ENCODE results near the gene KIF13A.
"Not testable (repeated sequence)": the region's sequence is repeated elsewhere in the genome, so short reads cannot be mapped to it uniquely, and the experiment has no call there.

Gene KIF13A

DNA sequence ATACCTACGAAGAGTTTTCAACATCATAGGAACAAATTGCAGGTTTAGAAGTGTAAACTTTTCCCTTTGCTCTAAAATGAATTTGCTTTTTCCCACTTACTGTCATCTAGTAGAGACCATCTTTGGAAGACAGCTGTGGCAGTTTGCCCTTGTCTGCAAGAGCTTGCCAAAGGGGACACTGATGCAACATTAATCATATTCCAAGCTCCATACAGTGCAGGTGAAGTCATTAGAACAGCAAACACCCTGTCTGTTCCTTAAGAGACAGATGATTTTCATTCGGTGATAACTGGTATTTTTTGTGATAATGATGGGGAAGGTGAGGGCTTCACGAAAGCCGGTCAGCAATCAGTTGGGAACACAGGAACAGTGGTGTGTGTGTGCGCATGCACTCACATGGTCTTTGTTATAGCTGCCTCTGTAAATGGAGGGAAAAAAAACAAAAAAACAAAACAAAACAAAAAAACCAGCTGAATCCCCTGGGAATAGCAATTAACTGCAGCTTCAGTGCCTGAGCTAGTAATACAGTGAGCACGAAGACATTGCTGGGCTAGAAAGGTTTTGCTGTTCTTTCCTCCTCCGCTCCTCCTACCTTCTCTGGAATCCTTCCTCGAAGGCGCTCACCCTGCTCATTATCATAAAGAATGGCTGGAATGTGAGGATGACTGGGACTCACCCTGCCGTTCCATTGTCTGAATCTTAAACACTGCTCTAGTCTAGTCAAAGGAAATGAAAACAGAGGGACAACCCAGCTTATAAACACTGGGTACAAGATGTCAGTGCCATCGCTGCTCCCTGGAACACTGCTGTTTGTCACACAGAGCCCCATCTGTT, 35.2 kb upstream of the KIF13A start:
- Histone ChIP-seq H3K9me3 (peaks cover 15% of the 10 kb centered on the region), H3K4me2 (no peak overlapping the region), H3K4me1 (0 out of 2 replicates have a peak, but pooled peaks cover 5% of the 10 kb centered on the region), H3K27me3 (no peaks in the 10 kb centered on the region), H3K36me3 (no peaks in the 10 kb centered on the region), H3K9ac (no peak overlapping the region), H4K20me1 (no peaks in the 10 kb centered on the region), H3K4me3 (no peak overlapping the region), H3K27ac (no peak overlapping the region)
- TF ChIP-seq Cebpa-rat (IDR thresholded peaks at IDR 0.05) = no peak

DNA sequence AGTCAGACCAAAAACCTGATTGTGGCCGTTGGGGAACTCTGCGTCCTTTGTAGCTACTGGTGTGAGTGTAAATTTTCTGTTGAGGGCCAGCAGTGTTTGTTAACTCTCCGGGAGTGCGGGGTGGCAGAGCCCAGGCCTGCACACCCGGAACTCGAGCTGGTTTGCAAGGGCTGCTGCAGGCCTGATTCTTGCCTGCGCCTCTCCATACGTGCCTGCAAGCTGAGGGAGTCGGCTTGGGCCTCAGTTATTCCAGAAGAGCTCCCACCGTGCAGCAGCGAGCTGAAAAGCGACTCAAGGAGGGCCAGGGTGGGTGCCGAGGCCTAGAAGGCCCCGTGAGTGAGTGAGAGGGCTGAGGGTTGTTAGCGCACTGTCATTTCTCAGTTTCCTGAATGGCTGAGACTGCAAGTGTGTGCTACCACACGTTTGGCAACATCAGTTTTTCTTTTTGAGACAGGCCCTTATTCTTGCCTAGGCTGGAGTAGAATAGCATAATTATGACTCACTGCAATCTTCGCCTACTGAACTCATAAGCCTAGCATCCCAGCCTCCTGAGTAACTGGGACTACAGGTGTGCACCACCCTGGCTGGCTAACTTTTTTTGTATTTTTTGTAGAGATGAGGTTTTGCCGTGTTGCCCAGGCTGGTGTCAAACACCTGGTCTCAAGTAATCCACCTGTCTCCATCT, 33.9 kb upstream of the KIF13A start:
- Histone ChIP-seq H3K4me3 (no peak overlapping the region), H4K20me1 (no peaks in the 10 kb centered on the region), H3K4me2 (no peak overlapping the region), H3K9ac (no peak overlapping the region), H3K4me1 (0 out of 2 replicates have a peak, but pooled peaks cover 5% of the 10 kb centered on the region), H3K27me3 (no peaks in the 10 kb centered on the region), H3K9me3 (peaks cover 15% of the 10 kb centered on the region), H3K36me3 (no peaks in the 10 kb centered on the region), H3K27ac (no peak overlapping the region)
- TF ChIP-seq Cebpa-rat (IDR thresholded peaks at IDR 0.05) = no peak

DNA sequence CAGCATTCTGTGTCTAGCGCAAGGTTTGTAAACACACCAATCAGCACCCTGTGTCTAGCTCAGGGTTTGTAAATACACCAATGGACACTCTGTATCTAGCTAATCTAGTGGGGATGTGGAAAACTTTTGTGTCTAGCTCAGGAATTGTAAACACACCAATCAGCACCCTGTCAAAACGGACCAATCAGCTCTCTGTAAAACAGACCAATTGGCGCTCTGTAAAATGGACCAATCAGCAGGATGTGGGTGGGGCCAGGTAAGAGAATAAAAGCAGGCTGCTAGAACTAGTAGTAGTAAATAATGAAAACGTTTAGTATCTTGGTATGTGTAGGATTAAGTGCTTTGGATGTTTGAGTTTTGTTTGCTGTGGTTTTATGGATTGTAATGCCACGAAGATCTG, 33.1 kb upstream of the KIF13A start:
- H3K9ac ChIP-seq, H3K4me2 ChIP-seq: not testable (repeated sequence)

DNA sequence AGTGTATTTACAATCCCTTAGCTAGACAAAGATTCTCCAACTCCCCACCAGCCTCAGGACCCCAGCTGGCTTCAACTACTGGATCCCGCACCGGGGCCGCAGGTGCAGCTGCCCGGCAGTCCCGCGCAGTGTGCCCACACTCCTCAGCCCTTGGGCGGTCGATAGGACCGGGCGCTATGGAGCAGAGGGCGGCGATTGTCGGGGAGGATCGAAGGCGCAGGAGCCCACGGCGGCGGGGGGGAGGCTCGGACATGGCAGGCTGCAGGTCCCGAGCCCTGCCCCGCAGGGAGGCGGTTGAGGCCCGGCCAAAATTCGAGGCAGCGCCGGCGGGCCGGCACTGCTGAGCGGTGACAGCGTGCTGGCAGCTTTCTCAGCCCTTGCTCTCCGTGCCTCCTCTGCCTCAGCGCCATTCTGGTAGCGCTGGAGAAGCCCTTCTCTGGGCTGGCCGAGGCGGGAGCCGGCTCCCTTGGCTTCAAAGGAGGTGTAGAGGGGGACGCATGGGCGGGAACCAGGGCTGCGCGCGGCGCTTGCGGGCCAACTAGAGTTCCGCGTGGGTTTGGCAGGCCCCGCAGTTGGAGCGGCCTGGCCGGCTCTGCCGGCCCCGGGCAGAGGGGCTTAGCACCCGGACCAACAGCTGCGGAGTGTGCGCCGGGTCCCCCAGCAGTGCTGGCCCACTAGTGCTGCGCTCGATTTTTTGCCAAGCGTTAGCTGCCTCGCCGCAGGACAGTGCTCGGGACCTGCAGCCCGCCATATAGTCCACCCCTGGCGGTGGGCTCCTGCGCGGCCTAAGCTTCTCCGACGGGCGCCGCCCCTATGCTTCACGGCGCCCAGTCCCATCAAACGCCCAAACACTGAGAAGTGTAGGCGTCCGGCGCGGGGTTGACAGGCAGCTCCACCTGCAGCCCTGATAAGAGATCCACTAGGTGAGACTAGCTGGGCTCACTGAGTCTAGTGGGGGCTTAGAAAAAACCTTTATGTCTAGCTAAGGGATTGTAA, 32.4 kb upstream of the KIF13A start:
- Histone ChIP-seq H3K9me3 (peaks cover 15% of the 10 kb centered on the region), H3K4me1 (0 out of 2 replicates have a peak, but pooled peaks cover 5% of the 10 kb centered on the region), H3K36me3 (no peaks in the 10 kb centered on the region), H4K20me1 (no peaks in the 10 kb centered on the region), H3K27me3 (no peaks in the 10 kb centered on the region), H3K4me2 (no peak overlapping the region), H3K4me3 (no peak overlapping the region), H3K9ac (no peak overlapping the region), H3K27ac (no peak overlapping the region)
- no peak for TF ChIP-seq Cebpa-rat (IDR thresholded peaks at IDR 0.05)

More for the DNA sequence above, 33.1 kb upstream of the KIF13A start:
- peaks cover 15% of the 10 kb centered on the region for H3K9me3 ChIP-seq
- not testable (repeated sequence) for H3K36me3 ChIP-seq, H3K4me1 ChIP-seq, H3K4me3 ChIP-seq, H3K27me3 ChIP-seq, H4K20me1 ChIP-seq, H3K27ac ChIP-seq

DNA sequence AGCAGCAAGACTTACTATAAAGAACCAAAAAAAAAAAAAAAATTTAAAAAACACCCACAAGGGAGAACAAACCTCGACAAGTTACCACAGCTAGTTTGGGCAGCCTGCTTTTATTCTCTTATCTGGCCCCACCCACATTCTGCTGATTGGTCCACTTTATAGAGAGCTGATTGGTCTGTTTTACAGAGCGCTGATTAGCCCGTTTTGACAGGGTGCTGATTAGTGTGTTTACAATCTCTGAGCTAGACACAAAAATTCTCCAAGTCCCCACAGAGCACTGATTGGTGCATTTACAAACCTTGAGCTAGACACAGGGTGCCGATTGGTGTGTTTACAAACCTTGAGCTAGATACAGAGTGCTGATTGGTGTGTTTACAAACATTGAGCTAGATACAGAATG, 31.7 kb upstream of the KIF13A start:
- not testable (repeated sequence) for H3K27me3 ChIP-seq, H3K4me1 ChIP-seq, H3K4me2 ChIP-seq, H3K4me3 ChIP-seq, H3K36me3 ChIP-seq, H3K9ac ChIP-seq, H3K27ac ChIP-seq, H4K20me1 ChIP-seq
- H3K9me3 ChIP-seq = peaks cover 15% of the 10 kb centered on the region

DNA sequence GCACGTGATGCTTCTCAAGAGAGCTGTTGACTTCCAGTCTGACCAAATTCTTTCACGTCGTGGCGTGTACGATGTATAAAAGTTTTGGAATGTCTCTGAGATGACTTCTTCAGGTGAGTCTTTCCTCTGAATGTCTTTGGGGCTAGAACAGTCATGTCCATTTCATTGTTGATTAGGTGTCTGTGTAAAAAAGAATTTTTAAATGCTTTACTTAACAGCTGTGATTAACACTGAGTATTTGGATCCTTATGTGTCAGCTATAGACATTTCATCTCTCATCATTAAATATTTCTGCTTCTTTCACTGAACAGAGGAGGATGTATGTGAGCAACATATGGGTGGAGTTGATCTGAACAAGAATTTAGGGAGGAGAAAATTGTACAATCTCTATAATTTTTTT, 29.3 kb upstream of the KIF13A start:
- peaks cover 16% of the 10 kb centered on the region for H3K9me3 ChIP-seq
- no peaks in the 10 kb centered on the region for H3K36me3 ChIP-seq
- TF ChIP-seq Cebpa-rat (IDR thresholded peaks at IDR 0.05) = no peak
- no peaks in the 10 kb centered on the region for H4K20me1 ChIP-seq
- H3K4me1 ChIP-seq = no peaks in the 10 kb centered on the region
- no peaks in the 10 kb centered on the region for H3K27me3 ChIP-seq
- no peak overlapping the region for H3K4me2 ChIP-seq
- H3K9ac ChIP-seq = no peak overlapping the region
- H3K27ac ChIP-seq = no peak overlapping the region
- no peak overlapping the region for H3K4me3 ChIP-seq

DNA sequence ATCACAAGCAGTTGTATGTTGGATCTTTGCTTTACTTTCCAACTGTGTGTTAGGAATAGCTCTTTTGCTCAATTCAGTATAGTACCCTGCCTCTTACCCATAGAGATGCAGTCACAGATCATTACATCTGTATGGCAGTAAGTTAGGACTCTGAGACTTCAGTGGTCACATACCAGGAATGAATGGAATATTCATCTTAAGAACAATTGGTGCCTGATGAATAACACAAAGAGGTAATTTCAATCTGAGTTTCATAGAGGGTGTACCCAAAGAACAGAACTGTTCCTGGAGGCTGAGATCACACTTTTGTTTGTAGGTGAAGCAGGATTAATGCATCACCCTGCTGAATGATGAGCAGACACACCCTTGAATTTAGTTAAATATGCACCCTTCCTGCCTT, 28.7 kb upstream of the KIF13A start:
- H3K27ac ChIP-seq = no peak overlapping the region
- H3K4me2 ChIP-seq = no peak overlapping the region
- H3K27me3 ChIP-seq = no peaks in the 10 kb centered on the region
- no peaks in the 10 kb centered on the region for H4K20me1 ChIP-seq
- no peak overlapping the region for H3K4me3 ChIP-seq
- H3K36me3 ChIP-seq = no peaks in the 10 kb centered on the region
- no peak for TF ChIP-seq Cebpa-rat (IDR thresholded peaks at IDR 0.05)
- peaks cover 22% of the 10 kb centered on the region for H3K9me3 ChIP-seq
- no peak overlapping the region for H3K9ac ChIP-seq
- no peaks in the 10 kb centered on the region for H3K4me1 ChIP-seq

DNA sequence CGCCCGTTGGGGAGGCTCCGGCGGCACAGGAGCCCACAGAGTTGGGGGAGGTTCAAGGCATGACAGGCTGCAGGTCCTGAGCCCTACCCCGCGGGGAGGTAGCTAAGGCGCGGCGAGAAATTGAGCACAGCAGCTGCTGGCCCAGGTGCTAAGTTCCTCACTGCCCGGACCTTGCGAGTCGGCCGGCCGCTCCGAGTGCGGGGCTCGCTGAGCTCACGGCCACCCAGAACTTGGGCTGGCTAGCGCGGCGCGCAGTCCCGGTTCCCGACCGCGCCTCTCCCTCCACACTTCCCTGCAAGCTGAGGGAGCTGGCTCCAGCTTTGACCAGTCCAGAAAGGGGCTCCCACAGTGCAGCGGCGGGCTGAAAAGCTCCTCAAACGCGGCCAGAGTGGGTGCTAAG, 23.9 kb upstream of the KIF13A start:
- no peak overlapping the region for H3K4me2 ChIP-seq
- H3K4me1 ChIP-seq = no peaks in the 10 kb centered on the region
- no peak overlapping the region for H3K27ac ChIP-seq
- no peak overlapping the region for H3K9ac ChIP-seq
- no peaks in the 10 kb centered on the region for H4K20me1 ChIP-seq
- no peaks in the 10 kb centered on the region for H3K36me3 ChIP-seq
- no peak overlapping the region for H3K4me3 ChIP-seq
- TF ChIP-seq Cebpa-rat (IDR thresholded peaks at IDR 0.05) = no peak
- peaks cover 9% of the 10 kb centered on the region; the same call in 1 of the 2 replicates for H3K9me3 ChIP-seq
- H3K27me3 ChIP-seq = no peaks in the 10 kb centered on the region

DNA sequence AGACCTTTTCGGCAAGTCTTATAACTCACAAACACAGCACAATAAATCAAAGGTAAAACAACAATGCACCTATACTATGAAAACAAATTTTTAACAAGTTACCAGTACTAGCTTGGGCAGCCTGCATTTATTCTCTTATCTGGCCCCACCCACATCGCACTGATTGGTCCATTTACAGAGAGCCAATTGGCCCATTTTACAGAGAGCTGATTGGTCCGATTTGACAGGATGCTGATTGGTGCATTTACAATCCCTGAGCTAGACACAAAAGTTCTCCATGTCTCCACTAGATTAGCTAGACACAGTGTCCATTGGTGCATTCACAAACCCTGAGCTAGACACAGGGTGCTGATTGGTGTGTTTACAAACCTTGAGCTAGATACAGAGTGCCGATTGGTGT, 23.1 kb upstream of the KIF13A start:
- not testable (repeated sequence) for H3K4me2 ChIP-seq, H3K4me3 ChIP-seq, H3K27me3 ChIP-seq, H3K9ac ChIP-seq, H3K9me3 ChIP-seq, H3K27ac ChIP-seq, H4K20me1 ChIP-seq, H3K36me3 ChIP-seq, H3K4me1 ChIP-seq

All from BLaER1 (cell line).